Measurements from ENCODE around the gene CAPN9.

GRCh38 chr1:230822092-230822581 lies 74.9 kb downstream of the CAPN9 start:
- no peak for TF ChIP-seq CTCF (optimal IDR thresholded peaks at IDR 0.05 in 1 of 3, IDR thresholded peaks at IDR 0.05 in 1 of 3, conservative IDR thresholded peaks at IDR 0.05 in 1 of 3; ENCODE audit: extremely low read depth in 1 of 3, insufficient read depth in 2 of 3, low read length in 3 of 3)
- no peak for TF ChIP-seq EZH2 (IDR thresholded peaks at IDR 0.05; ENCODE audit: low read length)
